Measurements from ENCODE around the gene DNAH2. TPM values are rescaled to one million over a fixed set of nuclear protein-coding genes. Genes with fewer than 3 reads are reported as not detected.

Gene DNAH2
- total and polyA plus RNA-seq, 2 of the 8 experiments (the other 6 are each of a cell fraction or from before 2014, with no cell fraction given): 0.13 to 0.18 TPM

DNA sequence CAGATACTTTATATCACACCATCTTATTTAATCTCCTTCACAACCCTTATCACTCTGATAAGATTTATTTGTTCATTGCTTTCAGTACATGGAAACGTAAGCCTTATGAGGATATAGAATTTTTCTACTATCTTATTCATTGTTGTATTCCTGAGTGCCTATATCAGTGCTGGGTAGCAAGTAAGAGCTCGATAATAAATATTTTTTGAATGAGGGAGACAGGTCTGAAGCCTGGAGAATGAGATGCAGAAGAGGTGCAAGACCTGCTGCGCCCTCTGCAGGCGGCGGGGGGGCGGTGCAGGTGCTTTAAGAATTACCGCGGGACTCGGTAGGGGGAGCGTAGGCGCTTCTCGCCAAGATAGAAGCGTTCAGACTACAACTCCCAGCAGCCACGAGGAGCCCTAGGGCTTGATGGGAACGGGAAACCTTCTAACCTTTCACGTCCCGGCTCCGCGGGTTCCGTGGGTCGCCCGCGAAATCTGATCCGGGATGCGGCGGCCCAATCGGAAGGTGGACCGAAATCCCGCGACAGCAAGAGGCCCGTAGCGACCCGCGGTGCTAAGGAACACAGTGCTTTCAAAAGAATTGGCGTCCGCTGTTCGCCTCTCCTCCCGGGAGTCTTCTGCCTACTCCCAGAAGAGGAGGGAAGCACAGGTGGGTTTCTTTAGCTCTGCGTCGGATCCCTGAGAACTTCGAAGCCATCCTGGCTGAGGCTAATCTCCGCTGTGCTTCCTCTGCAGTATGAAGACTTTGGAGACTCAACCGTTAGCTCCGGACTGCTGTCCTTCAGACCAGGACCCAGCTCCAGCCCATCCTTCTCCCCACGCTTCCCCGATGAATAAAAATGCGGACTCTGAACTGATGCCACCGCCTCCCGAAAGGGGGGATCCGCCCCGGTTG is 29.4 kb upstream of the DNAH2 start, which contains the start of gene WRAP53:
Gene WRAP53, plus strand, starts transcription at position 570 of the 900 bp plus-strand sequence. Its CDS starts 172 bp downstream, at position 742.
- peak within 1 kb of the TSS; percentile 80; the same call in 1 of the 2 replicates for H2BK12ac ChIP-seq (ENCODE audit: low read depth, low read length)
- H2AK5ac ChIP-seq (ENCODE audit: low read depth, low read length): peak within 1 kb of the TSS; percentile 95
- H3K27me3 ChIP-seq (replicated peaks in 1 of 4; ENCODE audit: control insufficient read depth in 3 of 4, extremely low read depth in 1 of 4, insufficient read depth in 3 of 4, low read length in 3 of 4): no peaks in the 10 kb centered on the region
- peaks cover 4 to 9% of the 10 kb centered on the region in 2 experiments for H4K20me1 ChIP-seq (replicated peaks in 1 of 2; ENCODE audit: control insufficient read depth in 1 of 2, insufficient read depth in 2 of 2, low read length in 2 of 2)
- peak within 1 kb of the TSS; percentile 45; the same call in 1 of the 2 replicates for H2AFZ ChIP-seq (ENCODE audit: low read length)
- peaks cover 0 to 11% (median 4%) of the 10 kb centered on the region in 4 experiments; a peak in 4 of 7 replicates for H3K4me1 ChIP-seq (replicated peaks in 1 of 4; ENCODE audit: control insufficient read depth in 3 of 4, insufficient read depth in 4 of 4, low read length in 3 of 4)
- peak within 1 kb of the TSS; percentile 84 to 91 for H3K4me2 ChIP-seq (ENCODE audit: insufficient read depth in 1 of 2, low read depth in 2 of 2, low read length in 2 of 2)
- no peaks in the 10 kb centered on the region for H3K9me3 ChIP-seq (ENCODE audit: insufficient read depth in 2 of 2, low read depth in 1 of 2, low read length in 1 of 2)
- H4K91ac ChIP-seq (replicated peaks; ENCODE audit: insufficient read length, low read length): peak within 1 kb of the TSS; percentile 22
- WGBS, 2 experiments (ENCODE audit: extremely low coverage in 1 of 2, insufficient coverage in 1 of 2, insufficient read length in 1 of 2, insufficient replicate concordance in 2 of 2, low coverage in 1 of 2, low lambda C conversion rate in 2 of 2, missing lambda C conversion rate in 1 of 2): 1% methylated on average over 50 of the region's 51 CpGs; no CpG with 5 or more reads in 1 of the 2 experiments
- H2BK120ac ChIP-seq (replicated peaks; ENCODE audit: low read depth, low read length): no peak within 1 kb of the TSS
- H2BK15ac ChIP-seq (ENCODE audit: low read length): no peak within 1 kb of the TSS; the same call in 1 of the 2 replicates
- no peak within 1 kb of the TSS for H3K23ac ChIP-seq (ENCODE audit: insufficient read length)
- FAIRE-seq: peak; percentile 55
- no peak within 1 kb of the TSS for H3K56ac ChIP-seq (replicated peaks; ENCODE audit: insufficient read length, low read depth, low read length)
- H3K4ac ChIP-seq (replicated peaks; ENCODE audit: insufficient read length, low read depth, low read length): no peak within 1 kb of the TSS
- H3K23me2 ChIP-seq (ENCODE audit: low read depth, low read length): peaks cover 16% of the 10 kb centered on the region
- H4K5ac ChIP-seq (ENCODE audit: insufficient read length, low read depth, low read length): peak within 1 kb of the TSS; percentile 17
- peak within 1 kb of the TSS; percentile 80 to 100 (median 98) for H3K9ac ChIP-seq (replicated peaks in 1 of 4; ENCODE audit: extremely low read depth in 1 of 4, low read depth in 3 of 4, low read length in 3 of 4)
- H3K36me3 ChIP-seq (ENCODE audit: control insufficient read depth in 2 of 4, insufficient read depth in 4 of 4, low read length in 3 of 4): peaks cover 0 to 4% (median 0%) of the 10 kb centered on the region in 4 experiments; a peak in 2 of 8 replicates
- CTCF ChIA-PET (ENCODE audit: partially characterized antibody): interaction anchor here (0.5 to 11.3 kb wide), 43 partner anchors 13 to 359 kb away, joined by 3 to 199 read pairs (median 5); partner anchors contain the start of genes ATP1B2, CD68, DNAH2 and EFNB3
- peak within 1 kb of the TSS; percentile 99 for H2BK5ac ChIP-seq (ENCODE audit: low read depth, low read length)
- DNase-seq (ENCODE audit: low read depth in 1 of 2, low spot score in 2 of 2): peak; percentile 95 to 99
- POLR2A ChIA-PET (ENCODE audit: partially characterized antibody): interaction anchor here (0.7 to 58.0 kb wide), 23 partner anchors 8 to 535 kb away, joined by 3 to 2272 read pairs (median 5); partner anchors contain the start of genes ATP1B2, CD68, DNAH2 and EFNB3
- peak within 1 kb of the TSS; percentile 99; the same call in 1 of the 2 replicates for H4K8ac ChIP-seq (ENCODE audit: extremely low read depth, insufficient read depth, low read length)
- no peak within 1 kb of the TSS; the same call in 1 of the 2 replicates for H3K18ac ChIP-seq (ENCODE audit: extremely low read depth, low read length)
- no peak within 1 kb of the TSS for H2BK20ac ChIP-seq (ENCODE audit: low read length)
- peak within 1 kb of the TSS; percentile 99 for H3K27ac ChIP-seq (ENCODE audit: low read depth, low read length)
- H3K79me1 ChIP-seq (ENCODE audit: low read depth, low read length): peaks cover 13% of the 10 kb centered on the region
- H3K79me2 ChIP-seq (ENCODE audit: control insufficient read depth in 1 of 2, insufficient read depth in 2 of 2, low read length in 2 of 2): peaks cover 21 to 51% of the 10 kb centered on the region in 2 experiments
- H3K4me3 ChIP-seq (ENCODE audit: extremely low read depth in 1 of 4, insufficient read depth in 2 of 4, low read depth in 3 of 4, low read length in 4 of 4): peak within 1 kb of the TSS; percentile 75 to 100 (median 94)
- no peak within 1 kb of the TSS for H3K14ac ChIP-seq (ENCODE audit: insufficient read length)
- peak; percentile 90 for TF ChIP-seq SIX5 (IDR thresholded peaks at IDR 0.05; ENCODE audit: low read depth, low read length)
- TF ChIP-seq RAD21 (IDR thresholded peaks at IDR 0.05 in 1 of 2, conservative IDR thresholded peaks at IDR 0.05 in 1 of 2; ENCODE audit: low read depth in 2 of 2, low read length in 2 of 2): peak; percentile 83 to 85
- peak; percentile 82 for TF ChIP-seq SAP30 (IDR thresholded peaks at IDR 0.05; ENCODE audit: insufficient read depth, insufficient replicate concordance, low read length)
- TF ChIP-seq, protein P1, sequence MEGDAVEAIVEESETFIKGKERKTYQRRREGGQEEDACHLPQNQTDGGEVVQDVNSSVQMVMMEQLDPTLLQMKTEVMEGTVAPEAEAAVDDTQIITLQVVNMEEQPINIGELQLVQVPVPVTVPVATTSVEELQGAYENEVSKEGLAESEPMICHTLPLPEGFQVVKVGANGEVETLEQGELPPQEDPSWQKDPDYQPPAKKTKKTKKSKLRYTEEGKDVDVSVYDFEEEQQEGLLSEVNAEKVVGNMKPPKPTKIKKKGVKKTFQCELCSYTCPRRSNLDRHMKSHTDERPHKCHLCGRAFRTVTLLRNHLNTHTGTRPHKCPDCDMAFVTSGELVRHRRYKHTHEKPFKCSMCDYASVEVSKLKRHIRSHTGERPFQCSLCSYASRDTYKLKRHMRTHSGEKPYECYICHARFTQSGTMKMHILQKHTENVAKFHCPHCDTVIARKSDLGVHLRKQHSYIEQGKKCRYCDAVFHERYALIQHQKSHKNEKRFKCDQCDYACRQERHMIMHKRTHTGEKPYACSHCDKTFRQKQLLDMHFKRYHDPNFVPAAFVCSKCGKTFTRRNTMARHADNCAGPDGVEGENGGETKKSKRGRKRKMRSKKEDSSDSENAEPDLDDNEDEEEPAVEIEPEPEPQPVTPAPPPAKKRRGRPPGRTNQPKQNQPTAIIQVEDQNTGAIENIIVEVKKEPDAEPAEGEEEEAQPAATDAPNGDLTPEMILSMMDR (IDR thresholded peaks at IDR 0.05; ENCODE audit: control extremely low read depth in 1 of 3, insufficient read depth in 1 of 3, low read depth in 1 of 3, low read length in 3 of 3): peak; percentile 91 to 99 (median 93)
- TF ChIP-seq POU5F1 (IDR thresholded peaks at IDR 0.05; ENCODE audit: low read depth, low read length): no peak
- no peak for TF ChIP-seq KDM1A (IDR thresholded peaks at IDR 0.05; ENCODE audit: borderline replicate concordance, low read length)
- TF ChIP-seq CEBPB (IDR thresholded peaks at IDR 0.05; ENCODE audit: low read depth, low read length): peak; percentile 30; the same call in 1 of the 2 replicates
